Thyroid gland (tissue), 4 donors: ENCODE measurements around the gene SLC17A2. TPM values are rescaled to one million over a fixed set of nuclear protein-coding genes. Genes with fewer than 3 reads are reported as not detected.

ENCODE experiments used
- DNase-seq, 2 donors: peaks; one replicate each; pipeline ENCODE4 v3.0.0-alpha.2; 2019
- H3K27ac ChIP-seq, 3 donors: fragments of 200-600 bp; sonication (generic); 1 replicate in 2 of 3; 2 replicates in 1 of 3; pipeline ENCODE4 v1.5.1; 2016 to 2019; ENCODE audit warnings: mild to moderate bottlenecking in 1 of 3, moderate library complexity in 1 of 3
- H3K27me3 ChIP-seq: fragments of 200-600 bp; sonication (generic); one replicate; pipeline ENCODE4 v1.5.1; 2019
- H3K36me3 ChIP-seq, 2 donors: fragments of 200-600 bp; sonication (generic); one replicate each; pipeline ENCODE4 v1.5.1; 2016 to 2019
- H3K4me1 ChIP-seq, 2 donors: fragments of 200-600 bp; sonication (generic); one replicate each; pipeline ENCODE4 v1.5.1; 2017 to 2019
- H3K4me3 ChIP-seq, 3 donors: fragments of 200-600 bp; sonication (generic); replicated peaks in 1 of 3; 1 replicate in 2 of 3; 2 replicates in 1 of 3; pipeline ENCODE4 v1.5.1; 2016; ENCODE audit warnings: mild to moderate bottlenecking in 1 of 3
- H3K9me3 ChIP-seq: fragments of 200-600 bp; sonication (generic); one replicate; pipeline ENCODE4 v1.5.1; 2017
- POLR2A ChIP-seq, 2 donors: fragments of 450-650 bp; IDR thresholded peaks; one replicate each; pipeline ENCODE4 v1.6.1; 2017; ENCODE audit warnings: antibody characterized with exemption in 2 of 2, mild to moderate bottlenecking in 2 of 2, moderate library complexity in 1 of 2
- WGBS, 2 donors: methylation state at CpG; one replicate each; pipeline ENCODE4 v1.1.5; 2017; 5-methylcytosine and 5-hydroxymethylcytosine counted together
- intact Hi-C: fragments of 100-400 bp; cut with DNase I; formaldehyde crosslinking; loops from one replicate; pipeline ENCODE4 v1.15.1; 2023
- total RNA-seq, 4 donors: library from RNA; depleted of rRNA; stranded (reverse); fragments of >200 nt; gene quantifications; one replicate each; pipeline ENCODE4 v1.2.3, GENCODE V29; 2016
- TF ChIP-seq, protein P1 (sequence below), 6 experiments: fragments of 200-600 bp in 3 of 6; fragments of 450-650 bp in 3 of 6; sonication (generic) in 3 of 6; IDR thresholded peaks; one replicate each; pipeline ENCODE4 v1.5.1; 2016 to 2019; ENCODE audit warnings: antibody characterized with exemption in 6 of 6, mild to moderate bottlenecking in 2 of 6, inconsistent platforms in 1 of 6, moderate library complexity in 1 of 6

SLC17A2 gene
- total RNA-seq, 4 donors from 2014 or later: not detected

DNA sequence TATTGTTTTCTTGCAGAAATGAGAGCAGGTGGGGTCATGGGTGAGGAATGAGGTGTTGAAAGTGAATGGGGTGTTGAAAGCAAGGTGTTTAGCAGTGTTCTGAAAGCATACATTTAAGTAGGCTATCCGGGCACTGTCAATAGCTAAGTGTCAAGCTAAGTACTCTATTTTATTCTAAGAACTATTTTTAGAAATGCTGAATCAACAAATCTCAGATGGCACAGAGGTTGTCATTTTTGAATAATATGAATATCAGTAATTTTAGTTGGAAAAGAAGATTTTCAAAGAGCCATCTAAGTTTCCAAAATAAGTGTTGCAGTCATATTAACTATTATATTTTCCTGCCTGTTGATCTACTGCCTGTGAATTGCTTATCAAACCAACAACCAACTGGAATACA, 34.7 kb downstream of the SLC17A2 start:
- no peak for TF ChIP-seq POLR2A (IDR thresholded peaks at IDR 0.05)
- TF ChIP-seq, protein P1, sequence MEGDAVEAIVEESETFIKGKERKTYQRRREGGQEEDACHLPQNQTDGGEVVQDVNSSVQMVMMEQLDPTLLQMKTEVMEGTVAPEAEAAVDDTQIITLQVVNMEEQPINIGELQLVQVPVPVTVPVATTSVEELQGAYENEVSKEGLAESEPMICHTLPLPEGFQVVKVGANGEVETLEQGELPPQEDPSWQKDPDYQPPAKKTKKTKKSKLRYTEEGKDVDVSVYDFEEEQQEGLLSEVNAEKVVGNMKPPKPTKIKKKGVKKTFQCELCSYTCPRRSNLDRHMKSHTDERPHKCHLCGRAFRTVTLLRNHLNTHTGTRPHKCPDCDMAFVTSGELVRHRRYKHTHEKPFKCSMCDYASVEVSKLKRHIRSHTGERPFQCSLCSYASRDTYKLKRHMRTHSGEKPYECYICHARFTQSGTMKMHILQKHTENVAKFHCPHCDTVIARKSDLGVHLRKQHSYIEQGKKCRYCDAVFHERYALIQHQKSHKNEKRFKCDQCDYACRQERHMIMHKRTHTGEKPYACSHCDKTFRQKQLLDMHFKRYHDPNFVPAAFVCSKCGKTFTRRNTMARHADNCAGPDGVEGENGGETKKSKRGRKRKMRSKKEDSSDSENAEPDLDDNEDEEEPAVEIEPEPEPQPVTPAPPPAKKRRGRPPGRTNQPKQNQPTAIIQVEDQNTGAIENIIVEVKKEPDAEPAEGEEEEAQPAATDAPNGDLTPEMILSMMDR (IDR thresholded peaks at IDR 0.05): no peak
- Histone ChIP-seq H3K4me1 (no peaks in the 10 kb centered on the region), H3K36me3 (no peaks in the 10 kb centered on the region), H3K27me3 (no peaks in the 10 kb centered on the region), H3K27ac (no peak overlapping the region), H3K4me3 (no peak overlapping the region), H3K9me3 (no peaks in the 10 kb centered on the region)
- intact Hi-C loops: no loop called here
- no peak for DNase-seq
- WGBS, 2 donors: 73 to 88% methylated on average over 1 of the region's 1 CpG

DNA sequence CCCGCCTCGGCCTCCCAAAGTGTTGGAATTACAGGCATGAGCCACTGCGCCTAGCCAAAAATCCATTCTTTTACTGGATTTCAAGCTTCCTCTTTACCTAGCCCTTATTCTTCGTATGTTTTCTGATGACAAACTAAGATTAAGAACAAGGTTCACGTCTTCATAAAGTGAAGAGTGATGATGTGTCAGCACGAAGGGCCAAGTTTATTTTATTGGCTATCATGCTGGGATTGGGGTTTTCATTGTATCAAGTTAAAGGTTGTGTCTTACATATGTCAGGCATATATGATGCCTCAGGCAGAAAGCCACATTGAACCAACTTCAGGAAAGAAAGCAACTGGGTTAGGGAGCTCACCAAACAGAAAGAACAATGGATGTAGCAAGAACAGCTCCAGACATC, 36.7 kb downstream of the SLC17A2 start:
- no peak overlapping the region for H3K4me3 ChIP-seq
- no peaks in the 10 kb centered on the region for H3K9me3 ChIP-seq
- TF ChIP-seq, protein P1 (IDR thresholded peaks at IDR 0.05): no peak
- TF ChIP-seq POLR2A (IDR thresholded peaks at IDR 0.05): no peak
- no peak for DNase-seq
- WGBS, 2 donors: 88 to 95% methylated on average over 6 of the region's 6 CpGs
- no peaks in the 10 kb centered on the region for H3K36me3 ChIP-seq
- no peaks in the 10 kb centered on the region for H3K4me1 ChIP-seq
- H3K27ac ChIP-seq: no peak overlapping the region
- intact Hi-C loops: no loop called here
- H3K27me3 ChIP-seq: no peaks in the 10 kb centered on the region

DNA sequence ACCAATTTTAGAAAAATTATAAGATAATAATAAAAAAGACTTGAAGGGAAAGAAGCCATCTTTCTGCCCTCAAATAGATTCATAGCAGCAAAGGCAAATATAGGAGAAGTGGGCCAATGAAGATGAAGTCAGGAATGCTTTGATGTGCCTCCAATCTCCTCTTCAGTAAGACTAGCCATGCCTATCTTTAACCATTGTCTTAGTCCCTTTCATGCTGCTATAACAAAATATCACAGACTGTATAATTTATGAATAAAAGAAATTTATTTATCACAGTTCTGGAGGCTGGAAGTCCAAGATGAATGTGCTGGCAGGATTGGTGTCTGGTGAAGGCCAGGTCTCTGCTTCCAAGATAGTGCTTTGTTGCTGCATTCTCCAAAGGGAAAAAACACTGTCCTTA, 37.6 kb downstream of the SLC17A2 start:
- DNase-seq: no peak
- Histone ChIP-seq H3K4me1 (no peaks in the 10 kb centered on the region), H3K27ac (no peak overlapping the region), H3K36me3 (no peaks in the 10 kb centered on the region), H3K9me3 (no peaks in the 10 kb centered on the region), H3K4me3 (no peak overlapping the region), H3K27me3 (no peaks in the 10 kb centered on the region)
- intact Hi-C loops: no loop called here
- TF ChIP-seq POLR2A (IDR thresholded peaks at IDR 0.05): no peak
- TF ChIP-seq, protein P1 (IDR thresholded peaks at IDR 0.05): no peak

DNA sequence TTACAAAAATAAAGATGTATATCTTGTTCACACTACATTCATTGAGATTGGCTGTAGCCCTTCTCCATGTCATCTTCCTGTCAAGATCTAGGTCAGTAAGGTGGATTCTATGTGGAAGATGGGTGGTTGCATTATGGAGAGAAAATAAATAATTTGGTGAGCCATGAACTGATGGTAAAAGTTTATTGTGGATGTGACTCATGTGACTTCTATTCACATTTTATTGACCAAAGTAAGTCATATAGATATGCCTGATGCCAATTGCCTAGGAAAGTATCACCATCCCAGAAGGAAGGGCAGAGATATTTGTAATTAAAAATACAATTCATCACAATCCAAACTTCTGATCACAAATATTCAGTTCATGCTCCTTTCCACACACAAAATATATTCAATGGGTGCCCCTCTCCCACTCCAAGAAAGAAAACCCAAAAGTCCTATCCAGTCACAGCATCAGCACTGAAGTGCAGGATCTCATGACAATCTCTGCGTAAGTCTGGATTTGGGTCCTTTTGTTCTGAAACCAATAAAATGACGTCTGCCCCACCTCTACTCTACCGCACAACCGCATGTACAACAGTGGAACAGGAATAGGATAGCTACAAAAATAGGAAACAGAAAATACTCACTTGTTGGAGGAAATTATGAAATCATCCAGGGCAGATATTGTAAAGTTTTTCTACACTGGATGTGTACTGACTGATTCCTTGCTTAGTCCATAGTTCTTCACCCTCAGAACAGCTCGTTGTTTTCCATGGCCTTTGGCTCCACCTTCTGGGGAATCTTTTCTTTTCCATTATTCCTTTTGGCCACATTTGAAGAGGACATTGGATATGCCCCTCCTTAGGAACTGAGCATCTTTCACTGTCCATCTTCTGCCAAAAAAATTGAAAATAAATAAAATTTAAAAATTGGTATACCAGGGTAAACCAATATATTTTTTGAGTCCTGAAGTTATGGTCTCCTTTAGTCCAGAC, 40.3 kb downstream of the SLC17A2 start:
- 62 to 70% methylated on average over 5 of the region's 5 CpGs for WGBS, 2 donors
- no peak overlapping the region for H3K4me3 ChIP-seq
- peak; percentile 7 to 36 for DNase-seq
- H3K9me3 ChIP-seq: no peaks in the 10 kb centered on the region
- TF ChIP-seq, protein P1 (IDR thresholded peaks at IDR 0.05): peak in 5 of 6 experiments; percentile 26 to 71 (median 54)
- TF ChIP-seq POLR2A (IDR thresholded peaks at IDR 0.05): no peak
- H3K36me3 ChIP-seq: no peaks in the 10 kb centered on the region
- H3K27me3 ChIP-seq: no peaks in the 10 kb centered on the region
- intact Hi-C loops: loop anchor here (5.0 kb wide), 1 partner anchor 103 kb away; no protein-coding TSS in a partner anchor
- H3K4me1 ChIP-seq: no peaks in the 10 kb centered on the region
- H3K27ac ChIP-seq: no peak overlapping the region

DNA sequence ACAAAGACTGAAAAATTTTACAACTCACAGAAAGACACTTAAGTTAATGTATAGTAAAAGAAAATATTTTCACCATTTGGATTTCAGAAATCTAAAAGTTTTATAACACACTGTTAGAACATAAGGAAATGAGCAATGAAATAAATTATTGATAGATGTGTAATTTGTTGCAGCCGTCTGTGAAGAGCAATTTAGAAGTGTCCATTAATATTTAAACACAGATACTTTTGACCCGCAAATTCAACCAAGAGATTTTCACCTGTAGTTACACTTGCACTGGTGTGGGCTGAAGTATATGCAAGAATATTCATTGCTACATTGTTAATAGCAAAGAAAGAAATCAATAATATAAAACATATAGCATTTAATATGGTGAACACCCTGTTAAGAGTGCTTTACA, 41.9 kb downstream of the SLC17A2 start:
- TF ChIP-seq, protein P1 (IDR thresholded peaks at IDR 0.05): no peak
- TF ChIP-seq POLR2A (IDR thresholded peaks at IDR 0.05): no peak
- H3K27me3 ChIP-seq: no peaks in the 10 kb centered on the region
- DNase-seq: no peak
- WGBS, 2 donors: 84 to 93% methylated on average over 2 of the region's 2 CpGs
- H3K27ac ChIP-seq: no peak overlapping the region
- H3K4me3 ChIP-seq: no peak overlapping the region
- no peaks in the 10 kb centered on the region for H3K36me3 ChIP-seq
- no peaks in the 10 kb centered on the region for H3K4me1 ChIP-seq
- no peaks in the 10 kb centered on the region for H3K9me3 ChIP-seq
- intact Hi-C loops: loop anchor here (5.0 kb wide), 1 partner anchor 101 kb away; no protein-coding TSS in a partner anchor
